ENCODE measurements around the gene DLAT. TPM values are rescaled to one million over a fixed set of nuclear protein-coding genes. Genes with fewer than 3 reads are reported as not detected.
A peak's percentile ranks its signal among the peaks of the same experiment; 100 is the strongest.

Gene DLAT
- total RNA-seq, 2 experiments from 2014 or later: 10.7 to 10.8 TPM

DNA sequence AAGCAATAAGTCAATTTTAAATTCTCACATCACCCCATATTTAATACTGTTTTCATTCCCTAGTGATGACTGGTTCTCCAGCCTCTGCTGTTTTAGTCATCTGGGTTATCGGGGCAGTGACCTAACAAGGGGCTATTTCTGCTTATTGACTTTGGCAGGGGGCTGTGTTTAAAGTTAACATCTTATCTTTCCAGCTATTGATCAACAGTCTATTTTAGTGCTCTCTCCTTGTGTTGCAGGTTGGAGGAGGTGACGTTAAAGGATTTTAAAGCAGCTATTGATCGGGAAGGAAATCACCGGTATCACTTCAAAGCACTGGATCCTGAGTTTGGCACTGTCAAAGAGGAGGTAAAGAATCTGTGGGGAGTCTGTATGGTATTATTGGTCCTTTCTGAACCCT, 7.7 kb upstream of the DLAT start:
- Histone ChIP-seq H3K4me3 (ENCODE audit: low read length) (no peak overlapping the region), H3K27ac (ENCODE audit: low read depth in 1 of 2, low read length in 2 of 2) (no peak overlapping the region), H3K36me3 (ENCODE audit: insufficient read depth, low read length) (no peaks in the 10 kb centered on the region), H3K9me3 (ENCODE audit: control insufficient read depth in 1 of 2, insufficient read depth in 1 of 2, low read length in 2 of 2) (no peaks in the 10 kb centered on the region), H3K27me3 (ENCODE audit: control insufficient read depth in 1 of 2, insufficient read depth in 2 of 2, low read length in 2 of 2) (no peaks in the 10 kb centered on the region), H3K4me1 (ENCODE audit: insufficient read depth, low read length) (no peaks in the 10 kb centered on the region)
- DNase-seq: no peak
- no peak for ATAC-seq (ENCODE audit: poor library complexity)
- Mint-ChIP-seq H3K9me3 (no peaks in the 10 kb centered on the region), H3K27me3 (peaks cover 6% of the 10 kb centered on the region), H3K27ac (no peak overlapping the region), H3K36me3 (ENCODE audit: low read depth) (no peaks in the 10 kb centered on the region), H3K4me3 (no peak overlapping the region), H3K4me1 (ENCODE audit: low read depth) (peaks cover 3% of the 10 kb centered on the region)
- POLR2A ChIA-PET: no interaction called here
- CTCF ChIA-PET: no interaction called here
- TF ChIP-seq, protein P1, sequence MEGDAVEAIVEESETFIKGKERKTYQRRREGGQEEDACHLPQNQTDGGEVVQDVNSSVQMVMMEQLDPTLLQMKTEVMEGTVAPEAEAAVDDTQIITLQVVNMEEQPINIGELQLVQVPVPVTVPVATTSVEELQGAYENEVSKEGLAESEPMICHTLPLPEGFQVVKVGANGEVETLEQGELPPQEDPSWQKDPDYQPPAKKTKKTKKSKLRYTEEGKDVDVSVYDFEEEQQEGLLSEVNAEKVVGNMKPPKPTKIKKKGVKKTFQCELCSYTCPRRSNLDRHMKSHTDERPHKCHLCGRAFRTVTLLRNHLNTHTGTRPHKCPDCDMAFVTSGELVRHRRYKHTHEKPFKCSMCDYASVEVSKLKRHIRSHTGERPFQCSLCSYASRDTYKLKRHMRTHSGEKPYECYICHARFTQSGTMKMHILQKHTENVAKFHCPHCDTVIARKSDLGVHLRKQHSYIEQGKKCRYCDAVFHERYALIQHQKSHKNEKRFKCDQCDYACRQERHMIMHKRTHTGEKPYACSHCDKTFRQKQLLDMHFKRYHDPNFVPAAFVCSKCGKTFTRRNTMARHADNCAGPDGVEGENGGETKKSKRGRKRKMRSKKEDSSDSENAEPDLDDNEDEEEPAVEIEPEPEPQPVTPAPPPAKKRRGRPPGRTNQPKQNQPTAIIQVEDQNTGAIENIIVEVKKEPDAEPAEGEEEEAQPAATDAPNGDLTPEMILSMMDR (IDR thresholded peaks at IDR 0.05): no peak
- intact Hi-C loops (cut with DNase I, micrococcal nuclease): no loop called here

DNA sequence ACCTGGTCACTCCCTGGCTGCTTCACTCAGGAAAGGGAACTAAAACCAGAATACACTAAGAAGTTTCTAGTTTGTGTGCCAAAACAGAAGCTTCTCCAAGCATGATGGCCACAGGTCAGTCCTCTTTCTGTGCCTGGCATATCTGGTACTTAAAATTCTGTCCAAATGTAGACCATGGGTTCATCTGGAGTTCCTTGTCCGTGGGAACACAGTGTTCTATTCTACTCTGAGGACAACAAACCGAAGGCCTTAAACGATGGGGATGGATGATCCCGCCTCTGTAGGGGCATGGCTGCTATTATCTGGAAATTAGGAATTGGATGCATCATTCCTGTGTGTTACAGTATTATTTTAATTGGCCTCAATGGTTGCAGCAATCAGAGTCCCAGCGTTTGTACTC, 6.1 kb upstream of the DLAT start:
- H3K36me3 Mint-ChIP-seq (ENCODE audit: low read depth): no peaks in the 10 kb centered on the region
- no peak for ATAC-seq (ENCODE audit: poor library complexity)
- no peak overlapping the region for H3K4me3 ChIP-seq (ENCODE audit: low read length)
- no peak overlapping the region for H3K27ac ChIP-seq (ENCODE audit: low read depth in 1 of 2, low read length in 2 of 2)
- TF ChIP-seq, protein P1 (IDR thresholded peaks at IDR 0.05): no peak
- peaks cover 6% of the 10 kb centered on the region for H3K27me3 Mint-ChIP-seq
- no peak overlapping the region for H3K27ac Mint-ChIP-seq
- no peaks in the 10 kb centered on the region for H3K36me3 ChIP-seq (ENCODE audit: insufficient read depth, low read length)
- H3K9me3 Mint-ChIP-seq: no peaks in the 10 kb centered on the region
- no peaks in the 10 kb centered on the region for H3K27me3 ChIP-seq (ENCODE audit: control insufficient read depth in 1 of 2, insufficient read depth in 2 of 2, low read length in 2 of 2)
- no peaks in the 10 kb centered on the region for H3K9me3 ChIP-seq (ENCODE audit: control insufficient read depth in 1 of 2, insufficient read depth in 1 of 2, low read length in 2 of 2)
- DNase-seq: no peak
- H3K4me1 ChIP-seq (ENCODE audit: insufficient read depth, low read length): peaks cover 4% of the 10 kb centered on the region
- H3K4me1 Mint-ChIP-seq (ENCODE audit: low read depth): peaks cover 14% of the 10 kb centered on the region
- no peak overlapping the region for H3K4me3 Mint-ChIP-seq
- CTCF ChIA-PET: no interaction called here
- POLR2A ChIA-PET: no interaction called here
- intact Hi-C loops (cut with DNase I, micrococcal nuclease): no loop called here

DNA sequence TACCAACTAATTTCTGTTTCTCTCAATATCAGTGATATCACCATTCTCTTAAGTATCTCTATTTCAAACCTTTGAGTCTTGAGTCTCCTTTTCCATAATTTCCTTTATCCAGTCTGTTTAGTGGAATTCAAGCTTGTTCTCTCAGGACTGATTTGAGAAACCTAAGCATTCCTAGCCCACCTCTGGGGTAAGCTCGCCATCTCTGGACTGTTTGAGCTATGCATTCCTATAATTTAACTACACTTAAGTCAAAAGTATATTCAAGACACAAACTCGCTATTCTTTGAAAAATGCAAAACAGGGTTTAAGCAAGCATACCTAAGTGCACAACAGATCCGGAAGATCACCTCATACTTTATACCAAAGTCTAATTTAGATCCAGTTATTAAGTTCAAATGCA, 2.1 kb upstream of the DLAT start:
- Histone ChIP-seq H3K4me1 (ENCODE audit: insufficient read depth, low read length) (peaks cover 10% of the 10 kb centered on the region), H3K27me3 (ENCODE audit: control insufficient read depth in 1 of 2, insufficient read depth in 2 of 2, low read length in 2 of 2) (no peaks in the 10 kb centered on the region), H3K4me3 (ENCODE audit: low read length) (no peak overlapping the region), H3K9me3 (ENCODE audit: control insufficient read depth in 1 of 2, insufficient read depth in 1 of 2, low read length in 2 of 2) (no peaks in the 10 kb centered on the region), H3K27ac (ENCODE audit: low read depth in 1 of 2, low read length in 2 of 2) (no peak overlapping the region), H3K36me3 (ENCODE audit: insufficient read depth, low read length) (no peaks in the 10 kb centered on the region)
- peak overlapping the region; percentile 98 for H3K27ac Mint-ChIP-seq
- ChIA-PET POLR2A (interaction anchor here (2.1 kb wide), 1 partner anchor 152 kb away, joined by 8 read pairs; the partner anchor contains the start of gene ALG9), CTCF (no interaction called here)
- H3K27me3 Mint-ChIP-seq: no peaks in the 10 kb centered on the region
- intact Hi-C loops (cut with DNase I, micrococcal nuclease): loop anchor here in 1 of 2 experiments (5.0 kb wide), 1 partner anchor 86 kb away; the partner anchor contains the start of gene DIXDC1
- H3K4me1 Mint-ChIP-seq (ENCODE audit: low read depth): peaks cover 34% of the 10 kb centered on the region
- peak overlapping the region; percentile 81 for H3K4me3 Mint-ChIP-seq
- TF ChIP-seq, protein P1 (IDR thresholded peaks at IDR 0.05): no peak
- DNase-seq: no peak
- no peaks in the 10 kb centered on the region for H3K9me3 Mint-ChIP-seq
- ATAC-seq (ENCODE audit: poor library complexity): no peak
- peaks cover 21% of the 10 kb centered on the region for H3K36me3 Mint-ChIP-seq (ENCODE audit: low read depth)

Data from CD4-positive, alpha-beta T cell (primary cell).